Islet precursor cell (in vitro differentiated cells): ENCODE data around the gene RSPH10B2.
"Not testable (repeated sequence)": the region's sequence is repeated elsewhere in the genome, so short reads cannot be mapped to it uniquely, and the experiment has no call there.

Source experiments
- DNase-seq: peaks from one replicate; pipeline ENCODE4 v3.0.0-alpha.2; 2018

The RSPH10B2 gene

DNA sequence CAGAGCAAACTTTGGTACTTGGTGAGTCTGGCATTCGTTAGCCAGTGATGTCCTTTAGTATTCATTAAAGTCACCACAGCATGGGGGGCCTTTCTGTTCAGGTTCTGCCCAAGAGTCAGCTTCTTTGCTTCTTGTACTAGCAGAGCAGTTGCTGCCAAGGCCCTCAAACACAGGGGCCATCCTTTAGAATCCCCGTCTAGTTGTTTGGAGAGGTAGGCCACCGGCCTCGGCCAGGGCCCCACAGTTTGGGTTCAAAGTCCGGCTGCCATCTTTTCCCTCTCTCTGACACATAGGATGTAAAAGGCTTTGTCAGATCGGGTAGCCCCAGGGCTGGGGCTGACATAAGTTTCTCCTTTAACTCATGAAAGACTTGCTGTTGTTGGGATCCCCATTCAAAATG is 89.8 kb downstream of the RSPH10B2 start:
- DNase-seq = not testable (repeated sequence)

DNA sequence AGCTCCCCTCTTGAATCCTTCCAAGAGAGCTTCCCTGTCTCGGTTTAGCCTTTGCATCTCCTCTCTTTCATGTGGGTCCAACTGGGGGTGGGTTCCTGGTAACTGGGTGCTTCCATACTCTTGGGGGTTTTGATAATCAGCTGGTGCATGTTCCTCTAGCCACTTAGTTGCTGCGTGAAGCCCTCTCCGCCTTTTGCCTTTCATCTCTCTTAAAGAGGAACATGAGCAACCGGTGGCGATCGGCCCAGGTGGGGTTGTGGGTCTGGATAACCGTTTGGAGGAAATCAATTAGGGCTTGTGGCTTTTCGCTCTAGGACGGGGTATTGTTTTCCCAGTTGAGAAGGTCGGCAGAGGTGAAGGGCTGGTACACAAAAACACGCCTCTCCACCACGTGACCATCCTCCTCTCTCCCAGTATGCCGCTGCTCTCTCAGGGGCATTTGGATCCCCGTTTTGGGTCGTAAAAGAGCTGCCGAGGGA is 92.1 kb downstream of the RSPH10B2 start:
- DNase-seq = not testable (repeated sequence)

GRCh38 chr7:6847751-6848150 is 93.8 kb downstream of the RSPH10B2 start:
- DNase-seq = not testable (repeated sequence)
